PFSK-1 (cell line): Measurements from ENCODE around the gene PI4KB.

ENCODE experiments used
- FOXP2 ChIP-seq: optimal IDR thresholded peaks from 2 replicates; pipeline ENCODE3; 2011; ENCODE audit warnings: borderline replicate concordance, control low read depth, inconsistent platforms; ENCODE audit not compliant: insufficient read depth; ENCODE audit errors: extremely low read length, extremely low read depth
- POLR2AphosphoS5 ChIP-seq: IDR thresholded peaks from 2 replicates; pipeline ENCODE4 v1.6.1; 2012; ENCODE audit warnings: low read depth, mild to moderate bottlenecking, control low read depth, low read length, moderate library complexity
- REST ChIP-seq, 2 experiments: IDR thresholded peaks; 2 replicates each; pipeline versions ENCODE4 v1.6.1 to v1.8.0; 2011 to 2012; ENCODE audit warnings: low read depth in 2 of 2, low read length in 2 of 2, control low read depth in 1 of 2, inconsistent platforms in 1 of 2, mild to moderate bottlenecking in 1 of 2, moderate library complexity in 1 of 2; ENCODE audit not compliant: insufficient read depth in 1 of 2
- SIN3A ChIP-seq: IDR thresholded peaks from 2 replicates; pipeline ENCODE4 v1.6.1; 2012; ENCODE audit warnings: mild to moderate bottlenecking, low read length, moderate library complexity, borderline replicate concordance; ENCODE audit not compliant: insufficient read depth
- TAF1 ChIP-seq: IDR thresholded peaks from 2 replicates; pipeline ENCODE4 v1.6.1; 2012; ENCODE audit warnings: low read length, control low read depth, borderline replicate concordance; ENCODE audit not compliant: insufficient read depth

DNA sequence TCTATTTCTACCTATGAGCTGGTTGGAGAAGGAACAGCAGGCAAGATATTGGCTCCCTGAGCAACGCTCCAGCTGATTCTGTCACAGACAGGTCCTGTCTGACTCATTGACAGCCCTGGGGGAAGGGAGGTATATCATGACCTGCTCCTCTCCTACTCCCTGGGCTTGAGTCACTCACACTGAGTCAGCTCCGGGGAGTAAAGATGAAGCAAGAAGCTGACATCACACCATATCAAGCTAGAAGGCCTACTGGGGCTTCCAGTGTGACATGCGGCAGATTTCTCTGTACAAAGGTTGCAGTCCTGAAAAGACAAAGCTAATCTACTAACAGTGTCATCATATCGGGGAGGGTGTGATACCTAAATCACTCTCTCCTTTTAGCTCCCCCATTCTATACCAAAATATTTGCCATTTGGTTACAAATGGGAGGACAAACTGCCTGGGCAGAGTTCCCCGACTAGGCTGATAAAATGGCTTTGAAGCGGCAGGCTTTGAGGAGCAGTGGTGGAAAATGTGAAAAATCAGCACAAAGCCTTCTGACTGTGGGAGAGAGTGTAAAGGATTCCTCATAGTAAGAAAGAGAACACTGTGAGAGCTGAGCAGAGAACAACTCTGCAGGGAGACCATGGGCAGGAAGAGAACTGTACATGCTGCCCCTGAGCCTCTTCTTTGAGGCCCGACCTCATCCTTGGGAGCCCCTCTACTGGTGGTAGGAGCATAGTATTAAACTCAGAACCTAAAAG lies 15.5 kb downstream of the PI4KB start:
- TF ChIP-seq REST (IDR thresholded peaks at IDR 0.05; ENCODE audit: insufficient read depth in 1 of 2, low read depth in 2 of 2, low read length in 2 of 2) (0 out of 4 replicates have a peak, but pooled peaks of 1 of the 2 experiments have one; percentile 12), POLR2AphosphoS5 (no peak; the same call in 1 of the 2 replicates), SIN3A (peak; percentile 99; the same call in 1 of the 2 replicates), TAF1 (no peak; the same call in 1 of the 2 replicates), FOXP2 (peak; percentile 73)
